GM20431 (cell line): ENCODE measurements around the gene BFSP2.

Experiments
- in situ Hi-C: fragments of 300-500 bp; cut with MseI, MboI; formaldehyde crosslinking; loops from one replicate; pipeline ENCODE4 v1.15.0; 2020; ENCODE audit warnings: low sequenced_read_pairs; ENCODE audit not compliant: unreplicated experiment

The BFSP2 gene

DNA sequence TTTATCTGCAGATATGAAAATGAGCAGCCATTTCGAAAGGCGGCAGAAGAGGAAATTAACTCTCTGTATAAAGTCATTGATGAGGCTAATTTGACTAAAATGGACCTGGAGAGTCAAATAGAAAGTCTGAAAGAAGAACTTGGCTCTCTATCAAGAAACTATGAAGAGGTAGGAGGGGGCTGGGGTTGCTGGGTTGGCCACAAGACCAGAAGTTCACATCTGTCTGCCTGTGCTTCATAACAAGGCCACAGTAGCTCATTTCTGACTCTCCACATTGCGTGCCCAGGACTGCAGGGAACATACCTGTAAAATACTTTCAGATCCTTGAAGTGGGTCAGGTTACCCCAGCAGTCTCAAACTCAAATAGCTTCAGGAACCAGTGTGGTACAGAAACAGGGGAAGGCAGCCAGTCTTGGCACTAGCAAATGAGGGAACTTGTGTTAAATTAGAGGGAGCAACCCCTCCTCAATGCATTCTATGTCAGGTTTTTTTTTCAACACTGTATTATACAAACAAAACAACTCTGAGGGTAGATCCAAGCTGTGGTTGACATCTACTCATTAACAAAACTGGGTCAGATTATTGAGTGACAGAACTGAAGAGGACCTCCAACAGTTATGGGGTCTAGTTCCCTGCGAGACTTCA is 48.7 kb downstream of the BFSP2 start:
- in situ Hi-C loops: no loop called here

GRCh38 chr3:133451309-133451708 is 51.5 kb downstream of the BFSP2 start:
- in situ Hi-C loops: no loop called here

DNA sequence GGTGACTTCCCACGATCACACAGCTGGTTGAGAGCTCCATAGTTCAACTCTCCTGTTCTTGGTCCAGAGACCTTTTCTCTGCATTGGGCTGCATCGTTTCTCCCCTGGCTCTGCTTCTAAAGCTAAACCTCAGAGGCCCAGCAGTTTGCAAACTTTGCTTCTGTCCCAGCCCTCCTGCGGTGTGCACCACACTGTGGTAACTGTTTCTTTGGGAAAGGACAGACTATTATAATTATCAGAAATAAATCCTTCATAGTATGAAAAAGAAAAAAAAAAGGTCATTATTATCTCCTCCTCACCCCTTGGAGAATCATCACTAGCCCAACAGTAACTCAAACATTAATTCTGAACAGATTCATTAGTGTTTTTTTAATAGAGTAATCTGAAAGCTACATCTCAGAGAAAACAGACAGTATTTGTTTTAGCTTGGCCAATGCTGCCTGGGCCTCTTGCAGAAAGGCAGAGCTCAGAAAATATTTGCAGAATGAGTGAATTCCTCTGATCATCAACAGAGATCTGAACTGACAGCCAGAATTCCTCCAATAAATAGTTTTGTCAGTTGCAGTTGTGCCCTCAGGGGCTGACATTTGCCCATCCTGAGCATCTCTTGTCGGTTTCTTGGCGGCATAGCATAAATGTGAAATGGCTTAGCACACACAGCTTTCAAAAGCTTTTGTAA is 52.9 kb downstream of the BFSP2 start:
- in situ Hi-C loops: no loop called here

DNA sequence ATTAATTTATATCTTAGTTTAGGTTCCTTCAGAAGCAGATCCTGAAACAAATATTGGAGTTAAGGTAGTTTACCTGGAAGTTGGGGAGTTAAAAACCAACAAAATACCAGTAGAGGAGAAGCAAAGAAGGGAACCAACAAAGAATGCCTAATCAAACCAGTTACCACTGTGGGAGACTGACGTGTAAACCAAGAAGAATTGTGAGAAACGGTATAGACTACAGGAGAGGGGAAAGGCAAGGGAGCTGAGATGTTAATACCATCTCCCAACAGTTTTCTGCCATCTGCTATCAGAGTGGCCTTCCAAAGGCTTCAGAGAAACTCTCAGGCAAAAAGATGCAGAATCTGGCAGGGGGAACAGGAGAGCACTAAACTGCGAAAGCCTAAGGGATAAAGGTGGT is 53.5 kb downstream of the BFSP2 start:
- in situ Hi-C loops: no loop called here

DNA sequence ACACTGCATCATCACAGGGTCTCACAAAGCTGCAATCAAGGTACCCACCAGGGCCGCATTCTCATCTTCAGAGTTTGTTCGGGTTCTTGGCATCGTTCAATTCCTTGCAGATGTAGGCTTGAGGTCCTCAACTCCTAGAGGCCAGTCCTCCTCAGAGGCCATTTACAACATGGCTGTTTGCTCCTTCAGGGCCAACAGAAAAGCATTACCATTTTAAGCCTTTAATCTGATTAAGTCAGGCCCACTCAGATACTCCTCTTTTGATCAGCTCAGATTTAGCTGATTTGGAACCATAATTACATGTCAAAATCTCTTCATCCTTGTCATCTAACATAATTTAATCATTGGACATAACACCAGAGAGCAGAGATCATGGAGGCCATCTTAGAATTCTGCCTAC is 55.4 kb downstream of the BFSP2 start:
- in situ Hi-C loops: no loop called here

DNA sequence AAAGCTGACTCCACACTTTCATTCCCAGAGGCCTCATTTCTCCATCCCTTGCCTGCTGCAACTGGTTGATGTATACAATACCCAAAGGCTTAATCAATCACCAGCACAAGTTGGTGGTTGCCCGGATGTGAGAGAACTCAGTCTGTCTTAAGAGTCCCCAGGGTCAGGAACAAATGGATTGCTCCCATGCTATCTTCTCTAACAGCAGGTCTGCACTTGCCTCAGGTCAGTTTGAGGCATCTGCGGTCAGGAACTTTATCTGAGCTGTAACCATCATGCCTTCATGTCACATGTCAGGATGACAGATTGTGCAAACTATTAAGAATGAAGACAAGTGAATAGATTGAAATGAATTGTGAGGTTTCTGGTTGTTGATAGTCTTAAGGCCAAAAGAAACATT is 56.1 kb downstream of the BFSP2 start:
- in situ Hi-C loops: no loop called here

DNA sequence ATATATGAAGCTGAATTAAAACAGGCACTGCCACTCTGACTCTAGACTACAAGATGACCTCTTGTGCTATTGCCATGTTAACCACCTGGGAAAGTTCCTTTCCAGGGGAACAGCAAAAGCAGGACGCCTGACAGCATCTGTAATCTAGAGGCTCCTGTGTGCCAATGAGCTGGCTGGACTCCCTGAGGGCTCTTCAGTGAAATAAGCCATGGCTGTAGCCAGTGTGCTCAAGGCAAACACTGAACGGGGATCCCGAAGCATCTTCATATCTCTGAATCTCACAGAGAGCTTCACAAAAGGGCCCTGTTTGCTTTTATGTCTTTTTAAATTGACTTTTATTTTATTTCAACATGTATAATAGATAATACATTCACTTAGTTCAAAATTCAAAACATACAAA is 57.2 kb downstream of the BFSP2 start:
- in situ Hi-C loops: no loop called here

- in situ Hi-C loops: no loop called here
Observed at GRCh38 chr3:133457465-133458067, 57.7 kb downstream of the BFSP2 start.

- in situ Hi-C loops: no loop called here
Observed at GRCh38 chr3:133459400-133459799, 59.5 kb downstream of the BFSP2 start.

- in situ Hi-C loops: loop anchor here (10.0 kb wide), 1 partner anchor 114 kb away; the partner anchor contains the start of gene CDV3
Observed at GRCh38 chr3:133460809-133461208, 61.0 kb downstream of the BFSP2 start.

DNA sequence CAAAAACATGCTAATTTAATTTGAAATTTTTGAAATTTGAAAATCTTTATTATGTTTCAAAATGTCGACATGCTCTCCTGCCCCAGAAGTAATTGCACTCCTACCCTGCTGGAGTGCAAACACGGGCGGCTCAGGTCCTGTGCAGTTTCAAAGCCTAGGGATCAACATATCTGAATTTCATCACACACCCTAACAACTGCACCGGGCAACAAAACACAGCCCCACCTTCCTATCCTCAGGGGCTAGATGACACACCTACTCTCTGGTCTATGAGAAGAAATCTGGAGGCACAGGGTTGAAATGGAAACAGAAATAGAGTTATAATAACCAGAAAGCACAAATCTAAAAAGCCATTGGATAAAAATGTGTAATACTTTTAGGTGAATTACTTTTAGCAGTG is 61.4 kb downstream of the BFSP2 start:
- in situ Hi-C loops: loop anchor here (10.0 kb wide), 1 partner anchor 114 kb away; the partner anchor contains the start of gene CDV3

- in situ Hi-C loops: loop anchor here (10.0 kb wide), 1 partner anchor 111 kb away; the partner anchor contains the start of gene CDV3
Observed at GRCh38 chr3:133463347-133463860, 63.5 kb downstream of the BFSP2 start.

DNA sequence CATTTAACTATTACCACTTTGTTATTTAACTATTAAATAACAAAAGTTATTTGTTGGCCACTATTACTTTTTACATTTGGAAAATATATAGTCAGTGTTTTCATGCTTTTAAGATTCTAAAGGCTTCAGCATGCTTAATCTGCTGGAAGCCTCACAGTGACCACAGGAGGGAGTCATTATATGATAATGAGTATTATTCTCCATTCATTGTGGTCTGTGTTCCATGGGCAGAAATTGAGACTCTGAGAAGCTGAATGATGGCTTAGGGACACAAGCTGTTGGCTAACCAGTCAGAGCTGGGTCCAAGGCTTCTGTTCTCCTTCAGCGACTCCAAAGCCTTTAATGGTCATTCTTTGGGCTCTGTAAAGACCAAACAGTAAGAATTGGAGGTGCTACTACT is 64.7 kb downstream of the BFSP2 start:
- in situ Hi-C loops: loop anchor here (10.0 kb wide), 1 partner anchor 110 kb away; the partner anchor contains the start of gene CDV3

DNA sequence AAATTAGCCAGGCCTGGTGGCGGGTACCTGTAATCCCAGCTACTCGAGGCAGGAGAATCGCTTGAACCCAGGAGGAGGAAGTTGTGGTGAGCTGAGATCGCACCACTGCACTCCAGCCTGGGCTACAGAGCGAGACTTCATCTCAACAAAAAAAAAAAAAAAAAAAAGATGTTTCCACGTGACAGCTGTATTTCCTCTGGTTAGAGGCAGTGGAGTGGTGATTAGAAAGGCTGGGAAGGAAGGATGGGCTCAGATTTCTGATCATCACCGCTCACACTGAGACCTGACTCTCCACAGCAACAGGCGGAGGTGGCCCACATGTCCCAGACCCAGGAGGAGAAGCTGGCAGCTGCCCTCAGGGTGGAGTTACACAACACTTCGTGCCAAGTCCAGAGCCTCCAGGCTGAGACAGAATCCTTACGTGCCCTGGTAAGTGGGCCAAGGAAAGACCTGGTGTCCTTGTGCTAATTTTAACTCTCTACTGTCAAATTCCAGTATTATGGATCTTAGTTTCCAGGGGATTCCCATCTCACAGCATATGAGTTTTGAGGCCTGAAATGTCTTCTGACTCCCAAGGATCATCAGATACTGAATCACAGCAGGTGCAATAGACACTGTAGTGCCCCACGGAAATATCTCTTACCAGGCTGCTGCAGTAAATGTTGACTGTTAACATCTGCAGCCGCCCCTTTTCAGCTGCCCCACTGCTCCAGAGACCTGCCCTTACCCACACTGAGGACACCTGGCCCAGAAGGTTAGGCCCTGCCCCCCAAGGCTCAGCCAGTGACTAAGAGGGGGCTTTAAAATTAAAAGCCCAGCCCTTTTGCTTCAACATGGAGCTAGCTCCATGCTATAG is 66.9 kb downstream of the BFSP2 start:
- in situ Hi-C loops: loop anchor here (10.0 kb wide), 1 partner anchor 108 kb away; the partner anchor contains the start of gene CDV3

GRCh38 chr3:133467780-133468179 is 67.9 kb downstream of the BFSP2 start:
- in situ Hi-C loops: loop anchor here (10.0 kb wide), 1 partner anchor 107 kb away; the partner anchor contains the start of gene CDV3

DNA sequence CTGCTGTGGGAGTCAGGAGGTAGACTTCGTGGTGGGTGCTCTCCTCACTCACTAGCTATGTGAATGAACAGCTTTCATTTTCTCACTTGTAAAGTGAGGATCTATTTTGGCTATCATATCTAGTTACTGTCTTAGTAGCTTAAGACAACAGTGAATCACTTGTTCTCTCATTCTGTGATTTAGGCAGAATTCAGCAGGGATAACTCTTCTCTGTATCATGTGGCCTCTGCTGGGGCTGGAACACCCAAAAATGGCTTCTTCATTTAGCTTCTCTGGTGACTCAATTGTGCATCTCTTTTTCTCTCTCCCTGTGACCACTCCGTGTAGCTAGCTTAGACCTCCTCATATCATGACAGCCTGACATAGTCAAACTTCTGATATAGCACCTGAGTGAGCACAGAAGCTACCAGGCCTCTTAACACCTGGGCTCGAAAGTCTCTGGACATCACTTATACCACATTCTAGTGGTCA is 68.4 kb downstream of the BFSP2 start:
- in situ Hi-C loops: loop anchor here (10.0 kb wide), 1 partner anchor 107 kb away; the partner anchor contains the start of gene CDV3

GRCh38 chr3:133469140-133469731 is 69.4 kb downstream of the BFSP2 start:
- in situ Hi-C loops: loop anchor here (10.0 kb wide), 1 partner anchor 106 kb away; the partner anchor contains the start of gene CDV3

- in situ Hi-C loops: no loop called here
Observed at GRCh38 chr3:133472242-133472641, 72.4 kb downstream of the BFSP2 start.

DNA sequence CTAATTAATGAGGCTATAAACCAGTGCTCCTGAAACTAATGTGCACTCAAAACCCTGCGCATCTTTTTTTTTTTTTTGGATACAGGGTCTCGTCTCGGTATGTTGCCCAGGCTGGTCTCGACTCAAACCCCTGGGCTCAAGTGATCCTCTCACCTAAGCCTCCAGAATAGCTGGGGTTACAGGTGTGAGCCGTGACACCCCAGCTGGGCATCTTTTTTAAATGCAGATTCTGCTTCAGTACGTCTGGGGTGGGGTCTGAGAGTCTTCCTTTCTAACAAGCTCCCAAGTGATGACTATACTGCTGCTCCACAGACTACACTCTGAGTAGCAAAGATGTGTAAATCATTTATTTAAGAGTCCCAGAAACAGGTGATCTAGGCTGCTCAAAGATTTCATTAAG is 73.0 kb downstream of the BFSP2 start:
- in situ Hi-C loops: no loop called here
